ENCODE data around the gene ATP9B.

DNA sequence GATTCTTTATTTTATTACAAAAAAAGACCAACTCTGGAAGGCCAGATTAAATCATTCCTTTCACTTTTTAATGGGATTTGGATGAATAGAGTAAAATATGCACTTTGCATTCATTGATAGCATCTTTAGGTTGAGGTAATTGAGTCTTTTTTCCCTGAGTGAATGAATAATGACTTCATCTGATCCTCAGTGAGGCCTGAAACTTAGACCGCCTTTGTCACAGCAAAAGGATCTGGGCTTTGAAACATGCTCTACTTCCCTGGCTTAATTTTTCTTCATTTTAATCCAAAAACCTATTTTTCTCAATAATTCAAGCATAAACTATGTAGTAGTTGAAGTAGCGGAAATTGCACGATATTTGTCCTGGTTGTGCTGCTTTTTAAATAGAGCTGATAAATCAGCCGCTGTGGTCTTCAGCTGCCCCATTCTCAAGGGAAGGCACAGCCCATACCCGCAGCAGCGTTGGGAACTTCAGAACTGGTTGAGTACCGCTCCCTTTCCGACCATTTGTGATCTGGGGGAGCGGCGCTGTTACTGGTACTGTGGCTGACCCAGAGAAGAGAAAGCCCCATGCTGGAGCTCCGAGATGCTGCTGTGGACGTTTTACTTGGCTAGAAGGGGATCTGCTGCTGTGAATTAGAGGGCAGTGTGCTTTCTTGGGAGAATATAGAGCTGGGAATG lies 181.2 kb downstream of the ATP9B start:
- TF ChIP-seq, protein P1, sequence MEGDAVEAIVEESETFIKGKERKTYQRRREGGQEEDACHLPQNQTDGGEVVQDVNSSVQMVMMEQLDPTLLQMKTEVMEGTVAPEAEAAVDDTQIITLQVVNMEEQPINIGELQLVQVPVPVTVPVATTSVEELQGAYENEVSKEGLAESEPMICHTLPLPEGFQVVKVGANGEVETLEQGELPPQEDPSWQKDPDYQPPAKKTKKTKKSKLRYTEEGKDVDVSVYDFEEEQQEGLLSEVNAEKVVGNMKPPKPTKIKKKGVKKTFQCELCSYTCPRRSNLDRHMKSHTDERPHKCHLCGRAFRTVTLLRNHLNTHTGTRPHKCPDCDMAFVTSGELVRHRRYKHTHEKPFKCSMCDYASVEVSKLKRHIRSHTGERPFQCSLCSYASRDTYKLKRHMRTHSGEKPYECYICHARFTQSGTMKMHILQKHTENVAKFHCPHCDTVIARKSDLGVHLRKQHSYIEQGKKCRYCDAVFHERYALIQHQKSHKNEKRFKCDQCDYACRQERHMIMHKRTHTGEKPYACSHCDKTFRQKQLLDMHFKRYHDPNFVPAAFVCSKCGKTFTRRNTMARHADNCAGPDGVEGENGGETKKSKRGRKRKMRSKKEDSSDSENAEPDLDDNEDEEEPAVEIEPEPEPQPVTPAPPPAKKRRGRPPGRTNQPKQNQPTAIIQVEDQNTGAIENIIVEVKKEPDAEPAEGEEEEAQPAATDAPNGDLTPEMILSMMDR (conservative IDR thresholded peaks at IDR 0.05; ENCODE audit: low read length), result no peak
- no peak for TF ChIP-seq EZH2phosphoT487 (IDR thresholded peaks at IDR 0.05; ENCODE audit: borderline replicate concordance)

Data from Loucy (cell line).